Mesothelial cell of epicardium (in vitro differentiated cells): ENCODE results near the gene NKAIN2. TPM values are rescaled to one million over a fixed set of nuclear protein-coding genes. Genes with fewer than 3 reads are reported as not detected.

Source experiments
- DNase-seq, 2 experiments: peaks; one replicate each; pipeline ENCODE4 v3.0.0; 2021; ENCODE audit warnings: low spot score in 2 of 2; ENCODE audit not compliant: unreplicated experiment in 2 of 2
- H3K27ac Mint-ChIP-seq: 2 replicates; pipeline ENCODE4 v1.8.0; 2021; ENCODE audit warnings: mixed read lengths
- H3K27me3 Mint-ChIP-seq: 2 replicates; pipeline ENCODE4 v1.8.0; 2021; ENCODE audit warnings: low read depth, mixed read lengths
- H3K36me3 Mint-ChIP-seq: 2 replicates; pipeline ENCODE4 v1.8.0; 2021; ENCODE audit warnings: mixed read lengths
- H3K4me1 Mint-ChIP-seq: 2 replicates; pipeline ENCODE4 v1.8.0; 2021; ENCODE audit warnings: mixed read lengths
- H3K4me3 Mint-ChIP-seq: 2 replicates; pipeline ENCODE4 v1.8.0; 2021; ENCODE audit warnings: mild to moderate bottlenecking, moderate library complexity, mixed read lengths
- H3K9me3 Mint-ChIP-seq: 2 replicates; pipeline ENCODE4 v1.8.0; 2021; ENCODE audit warnings: mixed read lengths
- total RNA-seq: library from RNA; stranded (reverse); gene quantifications from 3 replicates; pipeline ENCODE4 v1.2.1, GENCODE V29; 2021
- TF ChIP-seq, protein P1 (sequence below): fragments of 200-600 bp; sonication (generic); IDR thresholded peaks from one replicate; pipeline ENCODE4 v1.5.0; 2021; ENCODE audit warnings: antibody characterized with exemption; ENCODE audit not compliant: unreplicated experiment

Gene NKAIN2
- total RNA-seq, 1 donor from 2014 or later = 1.6 TPM

DNA sequence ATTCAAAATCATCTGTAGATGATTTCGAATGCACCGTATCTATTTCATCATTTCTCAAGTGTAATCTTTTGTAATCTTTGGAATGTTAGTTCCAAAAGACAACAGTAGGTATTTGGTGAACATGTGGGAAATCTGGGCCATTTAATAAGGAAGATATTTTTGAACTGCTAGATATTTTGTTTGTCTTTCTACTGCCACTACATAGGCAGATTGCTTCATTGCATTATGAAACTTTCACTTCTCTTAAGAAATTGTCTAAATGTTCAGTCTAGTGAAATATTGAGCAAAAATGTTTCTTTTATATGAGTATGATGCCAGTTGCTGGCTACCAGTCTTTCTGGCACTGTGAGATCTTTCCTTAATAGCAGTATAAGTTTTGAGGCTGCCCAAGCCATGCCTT, 630.8 kb downstream of the NKAIN2 start:
- H3K4me1 Mint-ChIP-seq = no peaks in the 10 kb centered on the region
- DNase-seq = no peak
- TF ChIP-seq, protein P1, sequence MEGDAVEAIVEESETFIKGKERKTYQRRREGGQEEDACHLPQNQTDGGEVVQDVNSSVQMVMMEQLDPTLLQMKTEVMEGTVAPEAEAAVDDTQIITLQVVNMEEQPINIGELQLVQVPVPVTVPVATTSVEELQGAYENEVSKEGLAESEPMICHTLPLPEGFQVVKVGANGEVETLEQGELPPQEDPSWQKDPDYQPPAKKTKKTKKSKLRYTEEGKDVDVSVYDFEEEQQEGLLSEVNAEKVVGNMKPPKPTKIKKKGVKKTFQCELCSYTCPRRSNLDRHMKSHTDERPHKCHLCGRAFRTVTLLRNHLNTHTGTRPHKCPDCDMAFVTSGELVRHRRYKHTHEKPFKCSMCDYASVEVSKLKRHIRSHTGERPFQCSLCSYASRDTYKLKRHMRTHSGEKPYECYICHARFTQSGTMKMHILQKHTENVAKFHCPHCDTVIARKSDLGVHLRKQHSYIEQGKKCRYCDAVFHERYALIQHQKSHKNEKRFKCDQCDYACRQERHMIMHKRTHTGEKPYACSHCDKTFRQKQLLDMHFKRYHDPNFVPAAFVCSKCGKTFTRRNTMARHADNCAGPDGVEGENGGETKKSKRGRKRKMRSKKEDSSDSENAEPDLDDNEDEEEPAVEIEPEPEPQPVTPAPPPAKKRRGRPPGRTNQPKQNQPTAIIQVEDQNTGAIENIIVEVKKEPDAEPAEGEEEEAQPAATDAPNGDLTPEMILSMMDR = no peak
- no peaks in the 10 kb centered on the region for H3K36me3 Mint-ChIP-seq
- H3K27me3 Mint-ChIP-seq = peaks cover 10% of the 10 kb centered on the region
- H3K4me3 Mint-ChIP-seq = no peak overlapping the region
- H3K27ac Mint-ChIP-seq = no peak overlapping the region
- H3K9me3 Mint-ChIP-seq = no peaks in the 10 kb centered on the region

DNA sequence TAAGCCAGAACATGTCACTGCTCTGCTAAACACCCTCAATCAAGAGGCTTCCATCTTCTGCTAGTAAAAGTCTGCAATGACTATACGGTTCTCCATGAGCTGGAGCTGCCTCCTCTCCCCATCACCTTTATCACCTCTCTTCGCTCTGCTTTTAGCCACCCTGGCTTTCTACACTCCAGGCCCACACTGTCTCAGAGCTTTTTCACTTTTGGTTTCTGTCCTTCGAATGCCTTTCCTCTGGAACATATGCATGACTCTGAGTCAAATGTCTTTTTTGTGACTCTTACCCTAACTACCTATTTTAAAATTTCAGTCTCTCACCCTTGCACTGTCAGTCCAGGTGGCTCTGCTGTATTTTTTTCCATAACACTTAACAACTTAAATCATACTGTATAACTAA, 633.1 kb downstream of the NKAIN2 start:
- no peak for DNase-seq
- no peaks in the 10 kb centered on the region for H3K4me1 Mint-ChIP-seq
- no peaks in the 10 kb centered on the region for H3K9me3 Mint-ChIP-seq
- no peak overlapping the region for H3K4me3 Mint-ChIP-seq
- TF ChIP-seq, protein P1 = no peak
- peaks cover 12% of the 10 kb centered on the region for H3K27me3 Mint-ChIP-seq
- H3K27ac Mint-ChIP-seq = no peak overlapping the region
- no peaks in the 10 kb centered on the region for H3K36me3 Mint-ChIP-seq

DNA sequence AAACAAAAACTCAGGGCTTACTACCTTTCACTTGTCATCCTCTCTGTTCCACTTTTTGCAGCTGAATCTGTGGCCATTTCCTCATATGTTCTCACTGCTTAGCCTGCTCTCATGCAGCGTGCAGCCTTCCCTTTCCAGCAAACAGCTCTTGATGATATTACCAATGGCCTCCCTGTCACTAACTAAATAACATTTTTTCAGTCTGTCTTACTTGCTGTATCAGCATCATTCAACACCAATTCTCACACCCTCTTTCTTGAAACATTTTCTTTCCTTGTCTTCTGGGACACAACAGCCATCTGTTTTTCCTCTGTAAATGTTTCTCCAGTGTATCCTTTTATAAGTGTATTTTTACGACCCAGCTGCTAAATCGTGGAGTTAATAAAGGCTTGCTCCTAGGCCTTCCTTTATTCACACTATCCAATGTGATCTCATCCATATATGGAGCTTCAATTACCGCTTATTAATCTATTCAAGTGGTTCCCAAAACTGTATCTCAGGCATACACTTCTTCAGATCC, 634.9 kb downstream of the NKAIN2 start:
- Mint-ChIP-seq H3K4me1 (no peaks in the 10 kb centered on the region), H3K4me3 (no peak overlapping the region), H3K9me3 (no peaks in the 10 kb centered on the region), H3K27me3 (peaks cover 20% of the 10 kb centered on the region), H3K27ac (no peak overlapping the region), H3K36me3 (no peaks in the 10 kb centered on the region)
- no peak for DNase-seq
- TF ChIP-seq, protein P1 = no peak

DNA sequence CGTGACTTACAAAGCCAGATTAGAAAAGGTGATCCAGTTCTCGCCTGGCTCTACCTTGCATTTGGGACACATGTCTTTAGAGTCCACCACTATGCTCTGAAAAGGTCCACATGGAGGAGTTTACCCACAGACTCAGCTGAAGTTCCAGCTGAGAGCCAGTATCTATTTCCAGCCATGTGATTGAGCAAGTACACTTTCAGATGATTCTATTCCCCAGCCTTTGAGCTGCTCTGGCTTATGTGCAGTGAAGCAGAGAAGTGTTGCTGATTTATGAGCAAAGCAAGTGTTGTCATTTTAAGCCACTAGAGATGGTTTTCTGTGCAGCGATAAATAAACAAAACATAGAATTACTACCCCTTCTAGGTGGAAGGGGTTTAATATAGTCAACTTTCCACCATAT, 637.8 kb downstream of the NKAIN2 start:
- Mint-ChIP-seq H3K4me1 (no peaks in the 10 kb centered on the region), H3K27me3 (peaks cover 24% of the 10 kb centered on the region)

DNA sequence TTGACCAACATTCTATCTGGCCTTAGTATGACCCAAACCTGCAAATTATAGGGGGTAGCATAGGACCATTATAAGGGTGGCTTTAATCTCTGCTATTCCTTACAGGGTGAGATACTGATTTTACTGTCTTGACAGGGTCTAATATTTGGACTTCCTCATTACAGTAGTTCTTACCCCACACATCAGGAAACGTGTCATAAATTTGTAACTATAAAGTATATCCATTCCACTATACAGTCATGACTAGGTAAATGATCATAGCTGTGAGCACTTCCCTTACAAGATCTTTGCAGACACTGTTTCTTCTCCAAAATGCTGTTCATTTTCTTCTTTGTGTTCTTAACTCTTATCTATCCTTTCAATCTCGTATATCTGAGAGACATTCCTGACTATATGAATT, 639.9 kb downstream of the NKAIN2 start:
- H3K4me1 Mint-ChIP-seq = no peaks in the 10 kb centered on the region
- peaks cover 19% of the 10 kb centered on the region for H3K27me3 Mint-ChIP-seq
- no peaks in the 10 kb centered on the region for H3K9me3 Mint-ChIP-seq
- no peak overlapping the region for H3K4me3 Mint-ChIP-seq
- no peak overlapping the region for H3K27ac Mint-ChIP-seq
- TF ChIP-seq, protein P1 = no peak
- H3K36me3 Mint-ChIP-seq = no peaks in the 10 kb centered on the region
- DNase-seq = no peak

More for the DNA sequence above, 637.8 kb downstream of the NKAIN2 start:
- no peaks in the 10 kb centered on the region for H3K9me3 Mint-ChIP-seq
- no peak for DNase-seq
- TF ChIP-seq, protein P1 = no peak
- no peaks in the 10 kb centered on the region for H3K36me3 Mint-ChIP-seq
- H3K27ac Mint-ChIP-seq = no peak overlapping the region
- no peak overlapping the region for H3K4me3 Mint-ChIP-seq

DNA sequence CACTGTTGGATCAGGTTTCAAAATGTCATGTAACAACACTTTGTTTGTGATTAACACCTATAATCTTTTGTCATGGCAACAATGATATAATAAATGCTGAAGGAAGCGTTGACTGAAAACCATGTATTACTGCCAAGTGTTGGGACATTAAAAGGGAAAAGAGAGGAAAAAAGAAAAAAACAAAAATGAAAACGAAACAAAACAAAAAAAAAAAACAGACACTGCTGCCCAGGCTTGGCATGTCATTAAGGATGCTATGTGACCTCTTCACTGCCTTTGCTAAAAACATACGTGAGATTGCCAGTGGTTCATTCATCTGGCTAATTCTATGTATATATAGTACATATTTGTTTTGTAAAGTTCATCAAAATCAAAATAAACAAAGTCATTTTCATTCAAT, 641.9 kb downstream of the NKAIN2 start:
- Mint-ChIP-seq H3K27me3 (peaks cover 18% of the 10 kb centered on the region), H3K27ac (no peak overlapping the region), H3K36me3 (no peaks in the 10 kb centered on the region), H3K4me3 (no peak overlapping the region), H3K9me3 (no peaks in the 10 kb centered on the region), H3K4me1 (no peaks in the 10 kb centered on the region)
- TF ChIP-seq, protein P1 = no peak
- no peak for DNase-seq
